ENCODE results near the gene BPTF. TPM values are rescaled to one million over a fixed set of nuclear protein-coding genes. Genes with fewer than 3 reads are reported as not detected.

BPTF gene
- total RNA-seq, 1 donor from 2014 or later = 129 TPM

DNA sequence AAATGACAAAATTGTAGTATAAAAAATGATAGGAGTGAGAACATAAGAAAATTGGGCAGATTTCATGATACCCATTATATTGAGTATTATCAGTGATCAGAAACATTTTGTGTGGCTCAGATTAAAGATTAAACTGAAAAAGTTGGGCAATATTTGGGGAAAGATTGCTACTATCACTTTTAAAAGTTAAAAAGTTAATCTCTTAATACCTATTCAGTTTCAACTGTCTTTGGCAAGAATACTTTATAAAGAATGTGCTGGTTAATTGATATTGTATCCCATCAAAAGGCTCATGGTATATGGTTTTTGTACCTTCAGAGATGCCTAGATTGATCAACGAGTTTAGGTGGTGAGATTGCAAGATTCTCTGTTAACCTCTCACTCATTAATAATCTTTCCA is 55.8 kb downstream of the BPTF start:
- Histone ChIP-seq H3K4me2 (no peak overlapping the region), H3K9me3 (ENCODE audit: low read depth) (no peaks in the 10 kb centered on the region), H3K79me2 (ENCODE audit: low read depth) (peaks cover 97% of the 10 kb centered on the region), H3K4me3 (no peak overlapping the region), H3K27me3 (no peaks in the 10 kb centered on the region), H3K9ac (no peak overlapping the region), H2AFZ (replicated peaks) (no peak overlapping the region), H3F3A (ENCODE audit: low read depth) (no peaks in the 10 kb centered on the region), H4K20me1 (ENCODE audit: low read depth) (peaks cover 22% of the 10 kb centered on the region), H3K27ac (no peak overlapping the region), H3K4me1 (no peaks in the 10 kb centered on the region), H3K36me3 (peaks cover 23% of the 10 kb centered on the region)
- no peak overlapping the region for H3K27ac Mint-ChIP-seq
- TF ChIP-seq EZH2 (IDR thresholded peaks at IDR 0.05) (no peak), CTCF (IDR thresholded peaks at IDR 0.05) (no peak), EZH2phosphoT487 (IDR thresholded peaks at IDR 0.05) (no peak)
- H3K36me3 Mint-ChIP-seq = peaks cover 37% of the 10 kb centered on the region
- DNase-seq (ENCODE audit: low spot score) = no peak
- no peaks in the 10 kb centered on the region for H3K9me3 Mint-ChIP-seq
- no peaks in the 10 kb centered on the region for H3K4me1 Mint-ChIP-seq
- H3K27me3 Mint-ChIP-seq (ENCODE audit: insufficient read depth, low read depth) = no peaks in the 10 kb centered on the region
- no peak overlapping the region for H3K4me3 Mint-ChIP-seq

GRCh38 chr17:67884741-67885140 is 59.4 kb downstream of the BPTF start:
- no peak overlapping the region for H3K27ac Mint-ChIP-seq
- H3K4me1 Mint-ChIP-seq = no peaks in the 10 kb centered on the region
- no peak overlapping the region for H3K4me2 ChIP-seq
- peaks cover 4% of the 10 kb centered on the region for H3F3A ChIP-seq (ENCODE audit: low read depth)
- no peaks in the 10 kb centered on the region for H3K9me3 Mint-ChIP-seq
- H3K36me3 ChIP-seq = peaks cover 18% of the 10 kb centered on the region
- no peak overlapping the region for H3K9ac ChIP-seq
- peaks cover 15% of the 10 kb centered on the region for H4K20me1 ChIP-seq (ENCODE audit: low read depth)
- H3K27me3 Mint-ChIP-seq (ENCODE audit: insufficient read depth, low read depth) = peaks cover 5% of the 10 kb centered on the region
- no peak overlapping the region for H3K4me3 ChIP-seq
- no peak overlapping the region for H2AFZ ChIP-seq (replicated peaks)
- H3K4me1 ChIP-seq = no peaks in the 10 kb centered on the region
- peaks cover 26% of the 10 kb centered on the region for H3K36me3 Mint-ChIP-seq
- H3K27me3 ChIP-seq = no peaks in the 10 kb centered on the region
- no peaks in the 10 kb centered on the region for H3K9me3 ChIP-seq (ENCODE audit: low read depth)
- no peak overlapping the region for H3K4me3 Mint-ChIP-seq
- no peak for TF ChIP-seq CTCF (IDR thresholded peaks at IDR 0.05)
- TF ChIP-seq EZH2phosphoT487 (IDR thresholded peaks at IDR 0.05) = no peak
- TF ChIP-seq EZH2 (IDR thresholded peaks at IDR 0.05) = no peak
- peaks cover 69% of the 10 kb centered on the region for H3K79me2 ChIP-seq (ENCODE audit: low read depth)
- no peak for DNase-seq (ENCODE audit: low spot score)
- H3K27ac ChIP-seq = no peak overlapping the region

DNA sequence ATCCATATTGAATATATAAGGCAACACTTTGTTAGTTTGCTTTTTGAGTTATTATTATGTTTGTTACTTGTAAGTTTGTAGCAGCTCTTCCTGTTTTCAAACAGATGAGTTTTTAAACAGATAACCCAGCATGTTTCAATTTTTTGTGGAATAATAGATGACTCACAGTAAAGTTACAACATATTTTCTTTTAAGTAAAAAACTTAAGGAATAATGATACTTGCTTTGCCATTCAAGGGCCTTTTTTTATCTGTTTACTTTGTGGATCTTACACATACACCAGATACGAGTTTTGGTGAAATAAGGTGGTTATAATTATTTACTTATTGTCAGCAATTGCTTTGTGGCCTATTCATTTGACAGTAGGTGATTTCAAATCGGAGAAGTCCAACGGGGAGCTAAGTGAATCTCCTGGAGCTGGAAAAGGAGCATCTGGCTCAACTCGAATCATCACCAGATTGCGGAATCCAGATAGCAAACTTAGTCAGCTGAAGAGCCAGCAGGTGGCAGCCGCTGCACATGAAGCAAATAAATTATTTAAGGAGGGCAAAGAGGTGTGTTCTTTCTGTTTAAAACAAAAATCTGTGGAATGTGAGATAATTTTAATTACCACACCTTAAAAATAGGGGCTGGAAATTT is 66.3 kb downstream of the BPTF start:
- Histone ChIP-seq H3F3A (ENCODE audit: low read depth) (peaks cover 4% of the 10 kb centered on the region), H4K20me1 (ENCODE audit: low read depth) (peaks cover 10% of the 10 kb centered on the region), H3K36me3 (peaks cover 34% of the 10 kb centered on the region), H3K4me3 (no peak overlapping the region), H3K27me3 (no peaks in the 10 kb centered on the region), H3K9me3 (ENCODE audit: low read depth) (no peaks in the 10 kb centered on the region), H3K4me1 (no peaks in the 10 kb centered on the region), H3K9ac (no peak overlapping the region), H3K27ac (peak overlapping the region; percentile 24), H2AFZ (replicated peaks) (no peak overlapping the region), H3K4me2 (no peak overlapping the region), H3K79me2 (ENCODE audit: low read depth) (peaks cover 19% of the 10 kb centered on the region)
- TF ChIP-seq EZH2 (IDR thresholded peaks at IDR 0.05) = no peak
- no peak for TF ChIP-seq EZH2phosphoT487 (IDR thresholded peaks at IDR 0.05)
- no peak for TF ChIP-seq CTCF (IDR thresholded peaks at IDR 0.05)
- Mint-ChIP-seq H3K9me3 (no peaks in the 10 kb centered on the region), H3K4me3 (no peak overlapping the region), H3K36me3 (peaks cover 36% of the 10 kb centered on the region), H3K4me1 (no peaks in the 10 kb centered on the region), H3K27ac (no peak overlapping the region), H3K27me3 (ENCODE audit: insufficient read depth, low read depth) (peaks cover 5% of the 10 kb centered on the region)
- DNase-seq (ENCODE audit: low spot score) = peak; percentile 4
